ENCODE data around the gene NPIPB9.
"Not testable (repeated sequence)": the region's sequence is repeated elsewhere in the genome, so short reads cannot be mapped to it uniquely, and the experiment has no call there.

- not testable (repeated sequence) for TF ChIP-seq CTCF (conservative IDR thresholded peaks at IDR 0.05; ENCODE audit: low read depth in 2 of 2); POLR2AphosphoS5 (IDR thresholded peaks at IDR 0.05; ENCODE audit: low read depth); REST (IDR thresholded peaks at IDR 0.05; ENCODE audit: unreplicated experiment); ETS1 (IDR thresholded peaks at IDR 0.05); EZH2phosphoT487 (IDR thresholded peaks at IDR 0.05; ENCODE audit: unreplicated experiment); EZH2 (IDR thresholded peaks at IDR 0.05; ENCODE audit: low read depth, unreplicated experiment); JUNB (IDR thresholded peaks at IDR 0.05; ENCODE audit: unreplicated experiment)
These were observed 1.0 kb upstream of the NPIPB9 start for GRCh38 chr16:28750469-28751067.

Data from GM23338 (cell line).